Measurements from ENCODE around the gene ALPL. TPM values are rescaled to one million over a fixed set of nuclear protein-coding genes. Genes with fewer than 3 reads are reported as not detected.

ALPL gene
- total RNA-seq, 1 donor from 2014 or later: not detected

- no peak for DNase-seq (ENCODE audit: low read depth in 2 of 2)
Measured at GRCh38 chr1:21576031-21576797, 67.0 kb downstream of the ALPL start.

GRCh38 chr1:21576798-21577187 is 67.6 kb downstream of the ALPL start:
- DNase-seq (ENCODE audit: low read depth in 2 of 2): no peak

- no peak for DNase-seq (ENCODE audit: low read depth in 2 of 2)
Measured at GRCh38 chr1:21577324-21577723, 68.1 kb downstream of the ALPL start.

GRCh38 chr1:21577933-21578332 is 68.7 kb downstream of the ALPL start:
- DNase-seq (ENCODE audit: low read depth in 2 of 2): no peak

GRCh38 chr1:21579791-21580190 is 70.6 kb downstream of the ALPL start:
- peak in 1 of 2 donors; percentile 47 for DNase-seq (ENCODE audit: low read depth in 2 of 2)

- DNase-seq (ENCODE audit: low read depth in 2 of 2): no peak
Measured at GRCh38 chr1:21584096-21584495, 74.9 kb downstream of the ALPL start.

- DNase-seq (ENCODE audit: low read depth in 2 of 2): peak; percentile 48 to 52
Measured at GRCh38 chr1:21585037-21585436, 75.8 kb downstream of the ALPL start.

- no peak for DNase-seq (ENCODE audit: low read depth in 2 of 2)
Measured at GRCh38 chr1:21586222-21586621, 77.0 kb downstream of the ALPL start.

GRCh38 chr1:21586846-21587601 is 77.8 kb downstream of the ALPL start:
- peak; percentile 37 to 93 for DNase-seq (ENCODE audit: low read depth in 2 of 2)

- no peak for DNase-seq (ENCODE audit: low read depth in 2 of 2)
Measured at GRCh38 chr1:21587602-21587953, 78.4 kb downstream of the ALPL start.

- DNase-seq (ENCODE audit: low read depth in 2 of 2): no peak
Measured at GRCh38 chr1:21589618-21590017, 80.4 kb downstream of the ALPL start.

GRCh38 chr1:21590126-21590880 is 81.1 kb downstream of the ALPL start:
- no peak for DNase-seq (ENCODE audit: low read depth in 2 of 2)

- DNase-seq (ENCODE audit: low read depth in 2 of 2): no peak
Measured at GRCh38 chr1:21590934-21591333, 81.7 kb downstream of the ALPL start.

- DNase-seq (ENCODE audit: low read depth in 2 of 2): no peak
Measured at GRCh38 chr1:21592086-21592865, 83.1 kb downstream of the ALPL start.

- DNase-seq (ENCODE audit: low read depth in 2 of 2): no peak
Measured at GRCh38 chr1:21593231-21593630, 84.0 kb downstream of the ALPL start.

GRCh38 chr1:21594501-21594900 is 85.3 kb downstream of the ALPL start:
- DNase-seq (ENCODE audit: low read depth in 2 of 2): peak in 1 of 2 donors; percentile 11

- peak; percentile 54 to 67 for DNase-seq (ENCODE audit: low read depth in 2 of 2)
Measured at GRCh38 chr1:21594935-21595897, 86.0 kb downstream of the ALPL start.

- DNase-seq (ENCODE audit: low read depth in 2 of 2): no peak
Measured at GRCh38 chr1:21596174-21596573, 87.0 kb downstream of the ALPL start.

GRCh38 chr1:21596628-21597027 is 87.4 kb downstream of the ALPL start:
- no peak for DNase-seq (ENCODE audit: low read depth in 2 of 2)

- DNase-seq (ENCODE audit: low read depth in 2 of 2): no peak
Measured at GRCh38 chr1:21597753-21598152, 88.5 kb downstream of the ALPL start.

Measured in lung microvascular endothelial cell (primary cell).